Measurements from ENCODE around the gene CCR6.

- TF ChIP-seq POLR2A (IDR thresholded peaks at IDR 0.05; ENCODE audit: low read depth, low read length): no peak
- TF ChIP-seq POLR2AphosphoS5 (IDR thresholded peaks at IDR 0.05; ENCODE audit: low read depth, low read length): no peak
- no peak for TF ChIP-seq TAF1 (IDR thresholded peaks at IDR 0.05; ENCODE audit: low read depth, low read length)
- no peak for TF ChIP-seq SPI1 (IDR thresholded peaks at IDR 0.05; ENCODE audit: low read depth, low read length)
These were observed 23.2 kb upstream of the CCR6 start for GRCh38 chr6:167099707-167100106.
